GM18517 (cell line): ENCODE results near the gene LKAAEAR1.
"Not testable (repeated sequence)": the region's sequence is repeated elsewhere in the genome, so short reads cannot be mapped to it uniquely, and the experiment has no call there.

Experiments used
- ATAC-seq: cut with Tn5 transposase; IDR thresholded peaks from one replicate; pipeline ENCODE4 v1.9.1; 2021; ENCODE audit warnings: mild to moderate bottlenecking, moderate library complexity; ENCODE audit not compliant: unreplicated experiment

Gene LKAAEAR1

GRCh38 chr20:64083804-64084684, at the start of gene LKAAEAR1:
Gene LKAAEAR1, minus strand, starts transcription at chr20:64084398. Its CDS starts 179 bp downstream, at chr20:64084219.
- no peak for ATAC-seq

DNA sequence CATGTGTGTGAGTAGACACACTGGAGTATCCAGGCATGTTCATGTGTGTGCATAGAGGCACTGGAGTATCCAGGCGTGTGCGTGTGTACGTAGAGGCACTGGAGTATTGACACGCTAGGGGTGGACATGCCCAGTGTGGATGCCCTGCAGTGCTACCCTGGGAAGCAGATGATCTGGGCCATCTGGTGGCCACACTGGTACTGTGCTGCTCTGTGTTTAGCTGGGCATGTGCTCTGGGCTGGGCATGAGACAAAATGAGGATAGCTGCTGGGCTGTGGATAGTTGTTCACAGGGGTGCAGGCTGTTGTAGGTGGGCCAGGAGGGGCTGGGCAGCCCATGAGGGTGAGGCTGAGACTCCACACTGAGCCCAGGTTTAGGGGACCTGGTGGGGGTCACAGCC, 47.2 kb upstream of the LKAAEAR1 start:
- no peak for ATAC-seq

GRCh38 chr20:64130876-64131275, 46.7 kb upstream of the LKAAEAR1 start:
- ATAC-seq: no peak

DNA sequence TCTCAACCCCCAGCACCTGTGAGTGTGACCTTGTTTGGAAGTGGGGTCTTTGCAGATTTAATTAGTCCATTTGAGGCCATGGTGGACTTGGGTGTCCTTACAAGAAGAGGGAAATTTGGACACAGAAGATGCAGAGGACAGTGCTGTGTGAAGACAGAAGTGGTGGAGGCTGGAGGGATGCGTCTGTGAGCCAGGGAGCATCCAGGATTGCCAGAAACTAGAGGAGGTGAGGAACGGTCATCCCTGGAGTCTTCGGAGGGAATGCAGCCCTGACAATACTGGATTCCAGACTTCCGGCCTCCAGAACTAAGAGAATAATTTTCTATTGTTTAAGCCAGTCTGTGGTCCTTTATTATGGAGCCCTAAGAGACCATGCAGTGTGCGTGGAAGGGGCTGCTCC, 46.1 kb upstream of the LKAAEAR1 start:
- no peak for ATAC-seq

DNA sequence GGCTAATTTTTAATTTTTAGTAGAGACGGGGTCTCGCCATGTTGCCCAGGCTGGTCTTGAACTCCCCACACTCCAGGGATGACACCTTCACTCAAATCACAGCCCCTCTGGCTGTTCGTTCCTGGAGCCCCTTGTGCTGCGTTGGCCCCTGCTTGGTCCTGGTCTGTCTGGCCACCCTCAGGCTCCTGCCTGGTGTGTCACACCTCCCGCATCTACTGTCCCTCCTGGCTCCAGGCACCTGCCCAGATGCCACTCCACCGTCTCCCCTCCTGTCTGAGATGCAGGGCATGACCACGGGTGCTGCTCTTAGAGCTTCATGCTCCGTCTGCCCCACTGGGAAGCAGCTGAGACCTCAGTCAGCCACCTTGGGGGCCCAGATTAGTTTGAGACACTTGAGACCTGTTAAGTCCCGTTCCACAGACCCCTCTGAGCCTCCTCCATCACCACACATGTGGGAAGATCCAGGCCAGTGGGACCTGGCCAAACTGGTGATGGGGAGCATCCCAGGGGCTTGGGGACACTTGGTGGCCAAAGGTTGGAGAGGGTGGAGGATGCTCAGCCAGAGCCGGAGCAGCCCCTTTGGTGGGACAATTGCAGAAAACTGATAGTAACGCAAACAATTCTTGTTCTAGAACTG, 45.1 kb upstream of the LKAAEAR1 start:
- no peak for ATAC-seq

GRCh38 chr20:64123517-64123916, 39.3 kb upstream of the LKAAEAR1 start:
- not testable (repeated sequence) for ATAC-seq

- not testable (repeated sequence) for ATAC-seq
These were observed 38.7 kb upstream of the LKAAEAR1 start for GRCh38 chr20:64122927-64123326.

- no peak for ATAC-seq
These were observed 37.4 kb upstream of the LKAAEAR1 start for GRCh38 chr20:64121586-64121985.

GRCh38 chr20:64119681-64120341, 35.6 kb upstream of the LKAAEAR1 start:
- ATAC-seq: no peak

- ATAC-seq: no peak
These were observed 35.1 kb upstream of the LKAAEAR1 start for GRCh38 chr20:64119301-64119680.

- ATAC-seq: not testable (repeated sequence)
These were observed 33.2 kb upstream of the LKAAEAR1 start for GRCh38 chr20:64117432-64117777.

GRCh38 chr20:64116541-64117431, 32.6 kb upstream of the LKAAEAR1 start:
- no peak for ATAC-seq

- ATAC-seq: no peak
These were observed 31.8 kb upstream of the LKAAEAR1 start for GRCh38 chr20:64116016-64116415.

DNA sequence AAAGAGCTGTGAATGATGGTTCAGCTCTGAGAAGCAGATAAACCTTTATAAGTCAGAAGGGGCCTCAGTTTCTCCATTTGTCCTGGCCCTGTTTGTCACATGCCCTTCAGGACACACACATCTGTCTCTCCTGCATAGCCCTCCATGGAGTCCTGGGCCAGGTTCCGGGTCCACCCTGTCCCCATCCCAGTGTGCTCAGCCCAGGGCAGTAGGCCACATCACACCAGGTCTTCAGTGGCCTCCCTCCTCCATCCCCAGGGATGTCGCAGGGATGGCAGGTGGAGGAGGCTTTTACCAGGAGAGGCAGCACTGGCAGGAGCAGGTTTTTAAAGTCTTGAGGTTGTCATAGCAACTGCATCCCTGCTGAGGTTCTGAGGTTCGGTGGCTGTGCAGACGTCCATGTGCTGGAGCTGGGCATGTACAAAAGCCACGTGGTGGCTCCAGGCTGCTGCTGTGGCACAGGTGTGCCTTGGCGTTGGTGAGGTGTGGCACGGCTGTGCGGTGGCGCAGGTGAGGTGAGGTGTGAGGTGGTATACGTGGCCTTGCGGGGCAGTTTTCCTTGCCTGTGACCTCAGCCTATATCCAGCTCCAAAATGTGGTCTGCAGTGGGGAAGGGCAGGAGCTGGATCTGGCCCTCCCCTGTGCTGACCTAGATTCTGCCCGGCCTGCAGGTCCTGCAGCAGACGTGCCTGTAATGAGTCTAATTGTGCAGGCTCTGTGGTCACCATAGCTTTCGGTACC, 31.1 kb upstream of the LKAAEAR1 start:
- ATAC-seq: no peak

- ATAC-seq: no peak
These were observed 30.3 kb upstream of the LKAAEAR1 start for GRCh38 chr20:64114356-64114971.

GRCh38 chr20:64113796-64114355, 29.7 kb upstream of the LKAAEAR1 start:
- no peak for ATAC-seq

DNA sequence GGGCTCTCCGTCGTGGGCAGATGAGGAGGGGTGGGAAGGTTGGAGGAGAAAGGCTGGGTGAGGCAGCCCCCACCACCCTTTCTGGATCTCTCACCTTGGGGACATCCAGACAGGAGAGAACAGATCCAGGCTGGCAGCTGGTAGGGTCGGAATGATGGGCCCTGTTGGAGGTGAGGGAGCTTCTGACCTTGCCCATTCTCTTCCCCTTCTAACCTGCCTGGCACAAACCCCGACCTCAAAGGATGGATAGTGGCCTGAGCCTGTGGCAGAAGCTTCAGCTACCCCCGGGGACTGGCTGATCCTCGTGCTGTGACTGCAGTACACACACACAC, 29.2 kb upstream of the LKAAEAR1 start:
- no peak for ATAC-seq

DNA sequence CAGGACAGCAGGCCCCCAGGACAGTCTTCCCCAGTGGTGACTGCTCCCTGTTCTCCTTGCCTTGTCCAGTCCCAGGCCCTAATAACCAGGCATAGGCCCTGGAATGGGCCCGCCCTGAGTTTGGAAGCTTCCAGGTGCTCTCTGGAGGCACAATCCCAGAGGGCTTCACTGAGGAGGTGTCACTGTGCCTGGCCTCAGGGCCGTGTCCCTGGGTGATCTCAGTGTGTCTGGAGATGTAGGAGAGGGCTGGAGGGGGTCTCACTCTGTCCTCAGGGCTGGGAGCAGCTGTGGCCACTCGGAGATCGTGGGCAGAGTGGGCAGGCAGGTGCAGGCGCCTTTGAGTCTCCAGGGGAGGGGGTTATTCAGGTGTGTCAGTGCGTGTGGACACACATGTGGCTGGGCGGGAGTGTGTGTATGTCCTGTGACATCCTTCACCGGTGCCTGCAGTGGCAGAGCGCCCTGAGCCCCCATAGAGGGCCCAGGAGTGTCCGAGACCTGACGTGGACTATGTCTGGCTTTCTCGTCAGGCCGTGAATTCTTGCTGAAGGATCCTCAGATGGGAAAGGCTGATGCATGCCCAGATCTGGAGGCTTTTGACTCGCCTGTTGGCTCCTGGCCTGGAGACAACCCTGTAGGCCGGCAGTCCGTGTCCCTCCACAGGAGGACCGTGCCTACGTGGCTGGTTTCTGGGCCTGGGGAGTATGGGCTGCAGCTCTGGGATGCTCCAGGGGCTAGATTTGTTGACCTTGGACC, 28.7 kb upstream of the LKAAEAR1 start:
- no peak for ATAC-seq
